HEK293 (cell line): ENCODE data around the gene SCN4A.
"Not testable (repeated sequence)": the region's sequence is repeated elsewhere in the genome, so short reads cannot be mapped to it uniquely, and the experiment has no call there.

Source experiments
- CTCF ChIA-PET: fragments of 350-600 bp; formaldehyde crosslinking; extraction: SDS; loops from one replicate; lab custom pipeline; 2021; ENCODE audit warnings: antibody characterized with exemption; lab: Yijun Ruan, JAX
- POLR2A ChIA-PET: fragments of 300-600 bp; formaldehyde crosslinking; extraction: SDS; loops from one replicate; lab custom pipeline; 2020; ENCODE audit warnings: antibody characterized with exemption, inconsistent platforms; lab: Yijun Ruan, JAX
- H3K27ac ChIP-seq: fragments of 200-500 bp; sonication (Bioruptor generic); 2 replicates; pipeline ENCODE4 v1.5.1; 2014; ENCODE audit warnings: low read depth, low read length, control low read depth, inconsistent platforms; ENCODE audit errors: extremely low read depth
- H3K36me3 ChIP-seq, 2 experiments: fragments of 200-500 bp in 1 of 2; sonication (Bioruptor generic) in 1 of 2; 1 replicate in 1 of 2; 2 replicates in 1 of 2; pipeline ENCODE4 v1.5.1; 2014 to 2017; ENCODE audit warnings: inconsistent platforms in 2 of 2, low read length in 2 of 2; ENCODE audit not compliant: control insufficient read depth in 2 of 2, insufficient read depth in 1 of 2
- H3K4me1 ChIP-seq: fragments of 200-500 bp; sonication (Bioruptor generic); 2 replicates; pipeline ENCODE4 v1.5.1; 2014; ENCODE audit warnings: mild to moderate bottlenecking, low read length, inconsistent platforms; ENCODE audit not compliant: control insufficient read depth, insufficient read depth
- H3K4me3 ChIP-seq: 2 replicates; pipeline ENCODE4 v1.5.1; 2011; ENCODE audit warnings: low read depth, mild to moderate bottlenecking, control low read depth, low read length, moderate library complexity
- H3K9me3 ChIP-seq: fragments of 200-500 bp; sonication (Bioruptor generic); 2 replicates; pipeline ENCODE4 v1.5.1; 2014; ENCODE audit warnings: low read depth, low read length, inconsistent platforms; ENCODE audit not compliant: control insufficient read depth, insufficient read depth
- OVOL3 ChIP-seq: fragments of 450-650 bp; formaldehyde crosslinking; IDR thresholded peaks from 2 replicates; pipeline ENCODE4 v1.5.1; 2016; ENCODE audit warnings: missing biosample characterization, missing genetic modification characterization
- PRDM4 ChIP-seq: fragments of 450-650 bp; formaldehyde crosslinking; IDR thresholded peaks from 2 replicates; pipeline ENCODE4 v1.5.1; 2017; ENCODE audit warnings: missing biosample characterization, missing genetic modification characterization
- SP3 ChIP-seq: fragments of 450-650 bp; formaldehyde crosslinking; IDR thresholded peaks from 2 replicates; pipeline ENCODE4 v1.5.1; 2016; ENCODE audit warnings: missing biosample characterization, missing genetic modification characterization
- WT1 ChIP-seq: fragments of 450-650 bp; formaldehyde crosslinking; IDR thresholded peaks from 2 replicates; pipeline ENCODE4 v1.5.1; 2016; ENCODE audit warnings: missing biosample characterization, missing genetic modification characterization
- YY2 ChIP-seq: fragments of 450-650 bp; formaldehyde crosslinking; IDR thresholded peaks from 2 replicates; pipeline ENCODE4 v1.5.1; 2016; ENCODE audit warnings: missing biosample characterization, missing genetic modification characterization
- ZBTB7A ChIP-seq: fragments of 450-650 bp; formaldehyde crosslinking; IDR thresholded peaks from 2 replicates; pipeline ENCODE4 v1.5.1; 2016; ENCODE audit warnings: low read depth, missing biosample characterization, missing genetic modification characterization
- ZFP37 ChIP-seq: fragments of 450-650 bp; formaldehyde crosslinking; IDR thresholded peaks from 2 replicates; pipeline ENCODE4 v1.5.1; 2016; ENCODE audit warnings: missing biosample characterization, missing genetic modification characterization
- ZNF174 ChIP-seq: fragments of 450-650 bp; formaldehyde crosslinking; IDR thresholded peaks from 2 replicates; pipeline ENCODE4 v1.5.0; 2017; ENCODE audit warnings: missing biosample characterization, mild to moderate bottlenecking, missing genetic modification characterization
- ZNF19 ChIP-seq: fragments of 450-650 bp; formaldehyde crosslinking; IDR thresholded peaks from 2 replicates; pipeline ENCODE4; 2016; ENCODE audit warnings: missing biosample characterization, missing genetic modification characterization, low read depth
- ZNF2 ChIP-seq: fragments of 450-650 bp; formaldehyde crosslinking; IDR thresholded peaks from 2 replicates; pipeline ENCODE4 v1.5.1; 2016; ENCODE audit warnings: missing biosample characterization, missing genetic modification characterization
- ZNF202 ChIP-seq: fragments of 450-650 bp; formaldehyde crosslinking; IDR thresholded peaks from 2 replicates; pipeline ENCODE4 v1.5.1; 2016; ENCODE audit warnings: missing biosample characterization, missing genetic modification characterization, borderline replicate concordance
- ZNF37A ChIP-seq: fragments of 450-650 bp; IDR thresholded peaks from 2 replicates; pipeline ENCODE4 v1.5.1; 2018; ENCODE audit warnings: missing biosample characterization, missing genetic modification characterization
- ZNF514 ChIP-seq: fragments of 450-650 bp; formaldehyde crosslinking; IDR thresholded peaks from 2 replicates; pipeline ENCODE4 v1.5.1; 2016; ENCODE audit warnings: missing biosample characterization, missing genetic modification characterization
- ZNF548 ChIP-seq: fragments of 450-650 bp; formaldehyde crosslinking; IDR thresholded peaks from 2 replicates; pipeline ENCODE4 v1.5.1; 2016; ENCODE audit warnings: missing biosample characterization, missing genetic modification characterization
- ZNF549 ChIP-seq: fragments of 450-650 bp; IDR thresholded peaks from 2 replicates; pipeline ENCODE4 v1.5.1; 2018; ENCODE audit warnings: missing biosample characterization, missing genetic modification characterization, mild to moderate bottlenecking, inconsistent platforms, moderate library complexity
- ZNF660 ChIP-seq: fragments of 450-650 bp; IDR thresholded peaks from 2 replicates; pipeline ENCODE4 v1.5.1; 2018; ENCODE audit warnings: missing biosample characterization, mild to moderate bottlenecking, missing genetic modification characterization
- ZNF704 ChIP-seq: fragments of 450-650 bp; formaldehyde crosslinking; IDR thresholded peaks from 2 replicates; pipeline ENCODE4 v1.5.1; 2016; ENCODE audit warnings: missing biosample characterization, missing genetic modification characterization
- ZNF747 ChIP-seq: fragments of 450-650 bp; formaldehyde crosslinking; IDR thresholded peaks from 2 replicates; pipeline ENCODE4 v1.5.1; 2016; ENCODE audit warnings: missing biosample characterization, missing genetic modification characterization
- ZNF776 ChIP-seq: fragments of 450-650 bp; formaldehyde crosslinking; IDR thresholded peaks from 2 replicates; pipeline ENCODE4 v1.5.0; 2017; ENCODE audit warnings: missing biosample characterization, missing genetic modification characterization, borderline replicate concordance
- ZNF777 ChIP-seq: fragments of 450-650 bp; formaldehyde crosslinking; IDR thresholded peaks from 2 replicates; pipeline ENCODE4 v1.5.1; 2017; ENCODE audit warnings: missing biosample characterization, missing genetic modification characterization, borderline replicate concordance
- TF ChIP-seq, protein P1 (sequence below): fragments of 450-650 bp; formaldehyde crosslinking; IDR thresholded peaks from 2 replicates; pipeline ENCODE4 v1.5.1; 2017; ENCODE audit warnings: missing biosample characterization, missing genetic modification characterization

SCN4A gene

DNA sequence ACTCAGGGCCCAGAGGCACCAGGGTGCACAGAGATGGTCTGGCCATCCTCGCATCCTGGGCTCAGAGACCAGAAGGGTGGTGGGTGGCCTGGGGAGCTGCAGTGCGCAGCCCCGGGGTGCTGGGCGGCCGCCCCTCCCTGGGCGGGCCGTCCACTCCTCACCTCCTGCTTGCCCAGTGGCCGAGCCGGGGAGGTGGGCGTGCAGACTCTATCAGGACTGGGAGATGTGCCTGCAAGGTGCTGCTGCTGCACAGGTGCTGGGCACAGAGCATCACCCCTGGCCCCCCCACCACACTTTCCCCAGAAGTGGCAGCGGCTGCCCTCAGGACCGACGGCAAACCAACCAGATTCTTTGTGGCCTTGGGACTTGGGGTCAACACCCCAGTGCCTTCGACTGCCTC, at the start of gene SCN4A:
SCN4A (minus strand) TSS at position 123 of the 400 bp plus-strand sequence; CDS start at position 46, 77 bp downstream.
- TF ChIP-seq ZFP37 (no peak), OVOL3 (tag by site-specific recombination) (no peak), ZNF174 (tag by site-specific recombination) (no peak), ZNF202 (no peak), ZNF2 (tag by site-specific recombination) (no peak), ZNF37A (tag by site-specific recombination) (no peak), ZNF777 (no peak), YY2 (tag by site-specific recombination) (no peak)
- TF ChIP-seq, protein P1, sequence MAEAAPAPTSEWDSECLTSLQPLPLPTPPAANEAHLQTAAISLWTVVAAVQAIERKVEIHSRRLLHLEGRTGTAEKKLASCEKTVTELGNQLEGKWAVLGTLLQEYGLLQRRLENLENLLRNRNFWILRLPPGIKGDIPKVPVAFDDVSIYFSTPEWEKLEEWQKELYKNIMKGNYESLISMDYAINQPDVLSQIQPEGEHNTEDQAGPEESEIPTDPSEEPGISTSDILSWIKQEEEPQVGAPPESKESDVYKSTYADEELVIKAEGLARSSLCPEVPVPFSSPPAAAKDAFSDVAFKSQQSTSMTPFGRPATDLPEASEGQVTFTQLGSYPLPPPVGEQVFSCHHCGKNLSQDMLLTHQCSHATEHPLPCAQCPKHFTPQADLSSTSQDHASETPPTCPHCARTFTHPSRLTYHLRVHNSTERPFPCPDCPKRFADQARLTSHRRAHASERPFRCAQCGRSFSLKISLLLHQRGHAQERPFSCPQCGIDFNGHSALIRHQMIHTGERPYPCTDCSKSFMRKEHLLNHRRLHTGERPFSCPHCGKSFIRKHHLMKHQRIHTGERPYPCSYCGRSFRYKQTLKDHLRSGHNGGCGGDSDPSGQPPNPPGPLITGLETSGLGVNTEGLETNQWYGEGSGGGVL (tag by site-specific recombination): no peak
- Histone ChIP-seq H3K4me1 (no peaks in the 10 kb centered on the region), H3K27ac (no peak within 1 kb of the TSS), H3K4me3 (no peak within 1 kb of the TSS), H3K9me3 (no peaks in the 10 kb centered on the region), H3K36me3 (no peaks in the 10 kb centered on the region)
- ChIA-PET POLR2A (no interaction called here), CTCF (no interaction called here)

GRCh38 chr17:64020056-64020766, 47.5 kb upstream of the SCN4A start, which contains the start of gene ICAM2:
Gene ICAM2 (minus strand): TSS chr17:64020633. CDS start chr17:64006691, 13,942 bp downstream.
- TF ChIP-seq ZNF549 (tag by site-specific recombination): no peak
- TF ChIP-seq WT1 (tag by site-specific recombination): no peak
- no peak for TF ChIP-seq ZNF514 (tag by site-specific recombination)
- TF ChIP-seq SP3 (tag by site-specific recombination): no peak
- TF ChIP-seq ZNF660 (tag by site-specific recombination): no peak
- no peak for TF ChIP-seq ZNF19 (tag by site-specific recombination)
- TF ChIP-seq ZNF548 (tag by site-specific recombination): no peak
- no peak for TF ChIP-seq ZNF37A (tag by site-specific recombination)
- TF ChIP-seq PRDM4 (tag by site-specific recombination): no peak
- TF ChIP-seq ZNF747 (tag by site-specific recombination): no peak
- TF ChIP-seq ZBTB7A (tag by site-specific recombination): no peak
- no peak for TF ChIP-seq ZNF704
- no peak for TF ChIP-seq ZNF776 (tag by site-specific recombination)
- TF ChIP-seq, all 188 proteins: peak for 0
- no peaks in the 10 kb centered on the region for H3K4me1 ChIP-seq

DNA sequence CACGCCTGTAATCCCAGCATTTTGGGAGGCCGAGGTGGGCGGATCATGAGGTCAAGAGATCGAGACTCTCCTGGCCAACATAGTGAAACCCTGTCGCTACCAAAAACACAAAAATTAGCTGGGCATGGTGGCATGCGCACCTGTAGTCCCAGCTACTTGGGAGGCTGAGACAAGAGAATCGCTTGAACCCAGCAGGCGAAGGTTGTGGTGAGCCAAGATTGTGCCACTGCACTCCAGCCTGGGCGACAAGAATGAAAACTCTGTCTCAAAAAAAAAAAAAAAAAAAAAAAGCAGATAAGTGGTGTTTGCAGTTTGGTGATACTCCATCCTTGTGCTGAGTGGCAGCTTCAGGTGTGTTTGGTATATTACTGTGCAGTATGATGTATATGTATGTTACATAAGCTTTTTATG, 46.8 kb upstream of the SCN4A start:
- CTCF ChIA-PET: interaction anchor here (0.6 to 1.6 kb wide), 4 partner anchors 9 to 113 kb away, joined by 3 to 5 read pairs (median 3); partner anchors contain the start of gene CSHL1

More at GRCh38 chr17:64020056-64020766, 47.5 kb upstream of the SCN4A start, which contains the start of gene ICAM2:
- ChIA-PET CTCF (interaction anchor here (0.6 to 1.6 kb wide), 5 partner anchors 8 to 115 kb away, joined by 3 to 5 read pairs (median 3); partner anchors contain the start of gene CSHL1), POLR2A (interaction anchor here (1.2 kb wide), 1 partner anchor 10 kb away, joined by 5 read pairs; no protein-coding TSS in a partner anchor)
- Histone ChIP-seq H3K36me3 (no peaks in the 10 kb centered on the region), H3K4me3 (no peak within 1 kb of the TSS), H3K27ac (no peak within 1 kb of the TSS), H3K9me3 (no peaks in the 10 kb centered on the region)

More for the DNA sequence above, 46.8 kb upstream of the SCN4A start:
- not testable (repeated sequence) for H3K27ac ChIP-seq, H3K4me3 ChIP-seq, H3K4me1 ChIP-seq, H3K9me3 ChIP-seq, H3K36me3 ChIP-seq
- POLR2A ChIA-PET: interaction anchor here (1.2 kb wide), 1 partner anchor 10 kb away, joined by 5 read pairs; no protein-coding TSS in a partner anchor
